NT2/D1 (cell line): ENCODE results near the gene XIRP1.

Source experiments
- SUZ12 ChIP-seq: IDR thresholded peaks from 2 replicates; pipeline ENCODE4 v1.6.1; 2011; ENCODE audit not compliant: insufficient read length, insufficient read depth; ENCODE audit errors: extremely low read depth
- ZNF274 ChIP-seq: IDR thresholded peaks from 2 replicates; pipeline ENCODE4 v1.6.1; 2011; ENCODE audit warnings: mild to moderate bottlenecking, low read depth, low read length

GRCh38 chr3:39219702-39220101 lies 27.3 kb upstream of the XIRP1 start:
- TF ChIP-seq SUZ12 (no peak), ZNF274 (no peak)
